ENCODE data around the gene ABHD8. TPM values are rescaled to one million over a fixed set of nuclear protein-coding genes. Genes with fewer than 3 reads are reported as not detected.
A peak's percentile ranks its signal among the peaks of the same experiment; 100 is the strongest.

Gene ABHD8
- total and polyA plus RNA-seq, 11 donors, result 7.4 to 21.8 (median 11.6) TPM

DNA sequence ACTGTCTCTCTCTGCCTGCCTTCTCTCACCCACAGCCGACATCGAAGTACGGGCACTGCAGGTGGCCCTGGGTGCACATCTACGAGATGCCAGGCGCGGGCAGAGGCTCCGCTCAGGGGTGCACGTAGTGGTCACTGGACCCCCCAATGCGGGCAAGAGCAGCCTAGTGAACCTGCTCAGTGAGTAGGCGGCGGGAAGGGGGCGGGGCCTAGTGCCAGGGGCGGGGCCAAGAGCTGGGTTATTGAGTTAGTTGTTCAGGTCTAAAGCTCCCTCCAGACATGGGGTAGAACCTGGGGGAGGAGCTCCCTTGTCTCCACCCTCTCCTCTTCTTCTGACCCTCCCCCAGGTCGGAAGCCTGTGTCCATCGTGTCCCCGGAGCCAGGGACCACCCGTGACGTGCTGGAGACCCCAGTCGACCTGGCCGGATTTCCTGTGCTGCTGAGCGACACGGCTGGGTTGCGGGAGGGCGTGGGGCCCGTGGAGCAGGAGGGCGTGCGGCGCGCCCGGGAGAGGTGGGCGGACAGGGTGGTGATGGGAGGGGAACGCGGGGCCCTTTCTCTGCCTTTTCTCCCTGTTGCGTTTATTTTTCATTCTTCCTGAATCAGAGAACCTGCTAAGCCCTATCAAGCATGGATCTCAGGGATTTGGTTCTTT lies 36.0 kb upstream of the ABHD8 start:
- H3K36me3 ChIP-seq, result peaks cover 0 to 22% (median 8%) of the 10 kb centered on the region in 9 donors
- no peaks in the 10 kb centered on the region for H3K27me3 ChIP-seq
- H3K27ac ChIP-seq, result no peak overlapping the region
- WGBS, 4 donors, result 89 to 93% (median 92%) methylated on average over 32 to 34 of the region's 34 CpGs
- H3K4me1 ChIP-seq, result peaks cover 0 to 31% (median 22%) of the 10 kb centered on the region in 12 donors
- ATAC-seq, result no peak
- no peak overlapping the region for H3K4me3 ChIP-seq
- DNase-seq, result no peak
- intact Hi-C loops (cut with DNase I), result no loop called here
- TF ChIP-seq, protein P1, sequence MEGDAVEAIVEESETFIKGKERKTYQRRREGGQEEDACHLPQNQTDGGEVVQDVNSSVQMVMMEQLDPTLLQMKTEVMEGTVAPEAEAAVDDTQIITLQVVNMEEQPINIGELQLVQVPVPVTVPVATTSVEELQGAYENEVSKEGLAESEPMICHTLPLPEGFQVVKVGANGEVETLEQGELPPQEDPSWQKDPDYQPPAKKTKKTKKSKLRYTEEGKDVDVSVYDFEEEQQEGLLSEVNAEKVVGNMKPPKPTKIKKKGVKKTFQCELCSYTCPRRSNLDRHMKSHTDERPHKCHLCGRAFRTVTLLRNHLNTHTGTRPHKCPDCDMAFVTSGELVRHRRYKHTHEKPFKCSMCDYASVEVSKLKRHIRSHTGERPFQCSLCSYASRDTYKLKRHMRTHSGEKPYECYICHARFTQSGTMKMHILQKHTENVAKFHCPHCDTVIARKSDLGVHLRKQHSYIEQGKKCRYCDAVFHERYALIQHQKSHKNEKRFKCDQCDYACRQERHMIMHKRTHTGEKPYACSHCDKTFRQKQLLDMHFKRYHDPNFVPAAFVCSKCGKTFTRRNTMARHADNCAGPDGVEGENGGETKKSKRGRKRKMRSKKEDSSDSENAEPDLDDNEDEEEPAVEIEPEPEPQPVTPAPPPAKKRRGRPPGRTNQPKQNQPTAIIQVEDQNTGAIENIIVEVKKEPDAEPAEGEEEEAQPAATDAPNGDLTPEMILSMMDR (IDR thresholded peaks at IDR 0.05), result no peak
- TF ChIP-seq POLR2A (IDR thresholded peaks at IDR 0.05), result no peak
- H3K9me3 ChIP-seq, result no peaks in the 10 kb centered on the region

DNA sequence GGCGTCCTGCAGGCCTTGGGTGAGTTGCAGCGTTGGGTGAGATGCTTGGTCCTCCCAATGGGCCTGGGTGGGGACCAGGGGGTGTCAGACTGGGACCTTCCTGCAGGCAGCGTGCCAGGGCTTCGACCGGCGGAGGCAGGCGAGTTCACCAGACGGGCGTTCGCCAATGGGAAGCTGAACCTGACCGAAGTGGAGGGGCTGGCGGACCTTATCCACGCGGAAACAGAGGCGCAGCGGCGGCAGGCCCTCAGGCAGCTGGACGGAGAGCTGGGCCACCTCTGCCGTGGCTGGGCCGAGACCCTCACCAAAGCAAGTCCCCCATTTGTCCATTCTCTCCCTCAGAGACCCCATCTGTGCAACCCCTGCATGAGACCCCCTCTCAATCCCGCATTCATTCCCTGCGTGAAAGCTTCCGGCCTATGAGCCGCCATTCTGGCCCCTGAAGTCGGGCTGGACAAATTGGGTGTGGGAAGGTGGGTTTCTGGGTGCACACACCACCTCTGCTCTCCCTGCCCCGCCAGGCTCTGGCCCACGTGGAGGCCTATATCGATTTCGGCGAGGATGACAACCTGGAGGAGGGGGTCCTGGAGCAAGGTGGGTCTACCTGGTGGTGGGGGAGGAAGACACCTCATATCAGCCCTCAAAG lies 35.3 kb upstream of the ABHD8 start:
- ATAC-seq (no peak), DNase-seq (peak in 1 of 5 donors; percentile 73)
- H3K4me3 ChIP-seq, result peak overlapping the region in 9 of 12 donors; percentile 45 to 96 (median 77)
- no peaks in the 10 kb centered on the region for H3K27me3 ChIP-seq
- WGBS, 4 donors, result 89 to 94% (median 92%) methylated on average over 23 to 30 of the region's 30 CpGs
- TF ChIP-seq POLR2A (IDR thresholded peaks at IDR 0.05), result no peak
- TF ChIP-seq, protein P1 (IDR thresholded peaks at IDR 0.05), result no peak
- no peak overlapping the region for H3K27ac ChIP-seq
- peaks cover 0 to 22% (median 8%) of the 10 kb centered on the region in 9 donors for H3K36me3 ChIP-seq
- H3K4me1 ChIP-seq, result peaks cover 0 to 37% (median 28%) of the 10 kb centered on the region in 12 donors
- intact Hi-C loops (cut with DNase I), result no loop called here
- H3K9me3 ChIP-seq, result no peaks in the 10 kb centered on the region

- no peak for DNase-seq
- intact Hi-C loops (cut with DNase I), result loop anchor here in 2 of 10 donors (2.0 kb wide), 2 partner anchors 33 to 71 kb away; partner anchors contain the start of genes BABAM1 (in 1 of the 2) and MRPL34 (in 1 of the 2)
- TF ChIP-seq POLR2A (IDR thresholded peaks at IDR 0.05), result no peak
- TF ChIP-seq, protein P1 (IDR thresholded peaks at IDR 0.05), result no peak
- no peaks in the 10 kb centered on the region for H3K9me3 ChIP-seq
- no peak for ATAC-seq
- 7 to 69% (median 9%) methylated on average over 4 to 50 of the region's 50 CpGs for WGBS, 4 donors
- peaks cover 0 to 40% (median 28%) of the 10 kb centered on the region in 12 donors for H3K4me1 ChIP-seq
- H3K36me3 ChIP-seq, result peaks cover 0 to 22% (median 8%) of the 10 kb centered on the region in 9 donors
- peak overlapping the region in 11 of 12 donors; percentile 73 to 97 (median 93) for H3K27ac ChIP-seq
- no peaks in the 10 kb centered on the region for H3K27me3 ChIP-seq
- peak overlapping the region; percentile 45 to 96 (median 76) for H3K4me3 ChIP-seq
These were observed 34.6 kb upstream of the ABHD8 start for GRCh38 chr19:17337675-17338432.

Data from heart left ventricle (tissue), 16 donors.